Left renal cortex interstitium (tissue), 4 donors: ENCODE measurements around the gene KCNK5. TPM values are rescaled to one million over a fixed set of nuclear protein-coding genes. Genes with fewer than 3 reads are reported as not detected.

Source experiments
- DNase-seq, 4 donors: peaks; one replicate each; pipeline ENCODE4 v3.0.0-alpha.2; 2013; ENCODE audit warnings: low read depth in 4 of 4, low spot score in 2 of 4, missing footprints in 1 of 4
- polyA plus RNA-seq, 4 donors: library from polyadenylated mRNA; unstranded; fragments of 120-200 nt; gene quantifications; one replicate each; pipeline ENCODE4 v1.2.1, GENCODE V29; 2013; ENCODE audit not compliant: insufficient read length in 4 of 4

KCNK5 gene
- polyA plus RNA-seq, 4 donors, result 8.5 to 15.4 (median 12.0) TPM

GRCh38 chr6:39247667-39248194 lies 18.5 kb upstream of the KCNK5 start:
- no peak for DNase-seq

DNA sequence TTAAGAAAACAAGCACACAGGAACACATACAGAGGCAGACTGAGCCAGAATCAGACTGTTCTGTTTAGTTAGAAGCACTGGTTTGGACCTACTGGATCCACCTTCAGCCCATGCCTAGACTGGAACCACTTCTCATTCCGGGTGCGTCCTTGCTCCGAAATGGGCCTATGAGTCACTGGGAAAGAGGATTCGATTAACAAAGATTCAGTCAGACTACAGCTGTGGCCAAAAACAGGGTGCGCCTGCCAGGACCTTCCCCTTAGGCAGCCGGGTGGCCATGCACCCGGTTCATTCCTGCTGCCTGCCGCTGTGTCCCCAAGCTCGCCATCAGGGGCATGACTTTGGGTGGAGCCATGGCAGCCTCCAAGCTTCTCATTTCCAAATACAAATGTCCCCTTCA lies 14.5 kb upstream of the KCNK5 start:
- DNase-seq, result no peak

GRCh38 chr6:39240155-39240757 lies 11.0 kb upstream of the KCNK5 start:
- no peak for DNase-seq

DNA sequence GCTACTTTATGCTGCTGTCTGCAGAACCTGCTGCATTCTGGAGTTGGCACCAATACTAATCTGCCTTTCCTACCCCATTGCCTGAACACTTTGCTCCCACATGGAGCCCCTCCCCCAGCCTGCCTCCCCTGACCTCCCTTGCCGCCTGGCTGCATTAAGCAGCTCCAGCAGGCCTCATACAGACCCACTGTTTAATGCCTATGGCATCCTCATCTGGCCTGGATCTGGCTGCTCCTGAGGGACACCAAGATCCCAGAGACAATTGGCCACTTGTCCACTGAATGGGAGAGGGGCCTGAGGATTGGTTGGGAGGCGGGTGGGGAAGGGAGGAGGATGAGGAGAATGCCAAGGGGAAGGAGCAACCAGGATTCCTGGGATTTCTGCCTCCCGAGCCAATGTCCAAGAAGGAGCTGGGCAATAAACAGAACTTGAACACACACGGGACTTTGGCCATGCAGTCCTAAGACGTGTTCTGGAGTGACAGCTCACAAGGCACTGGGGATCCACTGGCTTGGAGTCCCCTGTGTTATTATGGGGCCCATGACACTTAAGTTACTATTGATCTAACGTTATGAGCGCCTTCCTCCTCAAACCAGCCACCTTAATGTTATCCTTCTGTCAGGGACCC lies 10.4 kb upstream of the KCNK5 start:
- no peak for DNase-seq

DNA sequence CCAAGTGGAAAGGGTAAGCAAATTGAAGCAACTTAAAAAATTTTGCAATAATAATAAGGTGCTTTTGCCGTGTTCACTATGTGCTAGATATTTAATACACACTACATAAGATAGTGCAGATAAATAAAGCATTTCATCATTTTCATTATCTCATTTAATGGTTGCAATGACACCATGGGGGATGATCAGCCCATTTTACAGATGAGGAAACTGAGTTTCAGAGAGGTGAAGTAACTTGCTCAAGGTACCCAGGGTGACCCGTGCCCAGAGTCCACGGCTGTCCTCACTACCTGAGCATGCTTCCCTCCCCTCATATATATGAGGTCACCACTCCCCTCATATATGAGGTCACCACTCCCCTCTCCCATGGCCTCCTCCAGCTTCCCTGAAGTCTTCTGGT lies 7.5 kb upstream of the KCNK5 start:
- DNase-seq, result no peak

DNA sequence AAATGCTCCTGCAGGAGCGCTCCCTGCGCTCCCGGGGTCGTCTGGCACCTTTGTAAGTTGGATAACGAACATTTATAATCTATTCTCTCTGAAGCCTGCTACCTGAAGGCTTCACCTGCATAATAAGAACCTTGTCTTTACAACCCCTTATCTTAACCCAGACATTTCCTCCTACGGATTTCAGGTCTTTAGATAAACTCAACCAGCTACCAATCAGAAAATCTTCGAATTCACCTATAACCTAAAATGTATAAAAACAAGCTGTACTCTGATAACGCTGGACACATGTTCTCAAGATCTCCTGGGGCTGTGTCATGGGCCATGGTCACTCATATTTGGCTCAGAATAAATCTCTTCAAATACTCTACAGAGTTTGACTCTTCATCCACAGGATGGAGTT lies 4.1 kb upstream of the KCNK5 start:
- DNase-seq, result no peak

GRCh38 chr6:39231521-39232243 lies 2.4 kb upstream of the KCNK5 start:
- no peak for DNase-seq

DNA sequence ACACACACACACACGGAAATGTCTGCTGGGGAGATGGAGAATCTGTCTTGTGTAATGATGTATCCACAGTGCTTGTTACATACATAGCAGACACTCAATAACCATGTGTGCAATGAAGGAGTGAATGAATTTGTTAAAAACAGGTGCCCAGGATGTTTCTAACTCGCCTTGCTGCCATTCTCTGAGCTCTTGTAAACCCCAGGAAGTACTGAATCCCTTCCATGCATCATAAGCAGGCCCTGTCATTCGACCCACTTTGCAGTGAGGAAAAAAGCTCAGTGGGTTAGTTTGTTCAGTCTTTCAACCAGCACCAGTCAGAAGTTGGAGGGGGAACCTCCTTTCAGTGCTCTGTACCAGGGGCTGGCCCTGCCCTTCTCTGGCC lies 1.4 kb upstream of the KCNK5 start:
- no peak for DNase-seq

DNA sequence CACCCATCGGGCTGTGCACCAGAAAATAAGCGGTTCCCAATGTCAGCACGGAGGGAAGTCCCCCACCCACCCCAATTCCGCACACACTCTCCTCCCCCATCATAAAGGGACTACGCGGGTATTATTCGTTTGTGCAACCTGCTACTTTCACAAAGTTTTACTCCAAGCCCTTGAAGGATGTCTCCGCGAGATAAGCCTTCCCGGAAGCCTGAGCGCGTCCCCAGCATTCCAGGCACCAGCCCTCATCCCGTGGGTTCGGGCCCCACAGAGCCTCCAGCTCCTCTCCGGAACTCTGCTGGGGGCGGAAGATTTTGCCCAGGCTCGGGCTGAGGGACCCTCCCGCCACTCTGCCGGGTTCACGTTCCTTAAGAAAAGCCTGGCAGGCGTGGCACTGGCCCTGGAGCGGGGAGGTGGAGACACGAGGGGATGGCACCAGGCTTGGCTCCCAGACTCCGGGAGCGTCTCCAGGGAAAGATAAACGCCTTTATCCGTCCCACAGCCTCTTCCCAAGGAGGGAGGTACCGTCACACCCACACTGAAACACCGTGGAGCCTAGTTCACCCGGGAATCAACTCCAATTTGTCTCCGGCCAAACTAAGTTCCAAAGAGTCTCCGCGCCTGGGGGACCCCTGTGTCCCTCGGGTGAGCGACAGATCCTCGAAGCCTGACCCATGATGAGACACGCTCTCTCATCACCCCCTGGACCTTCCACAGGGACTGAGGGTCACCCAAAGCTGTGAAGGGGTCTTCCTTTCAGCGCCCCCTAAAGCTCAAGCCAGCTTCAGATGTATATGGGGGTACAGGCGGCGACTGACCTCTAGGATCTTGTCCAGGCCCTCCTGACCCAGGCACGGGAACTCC lies 934 bp downstream of the KCNK5 start:
- no peak for DNase-seq

- no peak for DNase-seq
Observed at GRCh38 chr6:39227476-39227875, 1.8 kb downstream of the KCNK5 start.

- DNase-seq, result no peak
Observed at GRCh38 chr6:39226639-39227329, 2.5 kb downstream of the KCNK5 start.

DNA sequence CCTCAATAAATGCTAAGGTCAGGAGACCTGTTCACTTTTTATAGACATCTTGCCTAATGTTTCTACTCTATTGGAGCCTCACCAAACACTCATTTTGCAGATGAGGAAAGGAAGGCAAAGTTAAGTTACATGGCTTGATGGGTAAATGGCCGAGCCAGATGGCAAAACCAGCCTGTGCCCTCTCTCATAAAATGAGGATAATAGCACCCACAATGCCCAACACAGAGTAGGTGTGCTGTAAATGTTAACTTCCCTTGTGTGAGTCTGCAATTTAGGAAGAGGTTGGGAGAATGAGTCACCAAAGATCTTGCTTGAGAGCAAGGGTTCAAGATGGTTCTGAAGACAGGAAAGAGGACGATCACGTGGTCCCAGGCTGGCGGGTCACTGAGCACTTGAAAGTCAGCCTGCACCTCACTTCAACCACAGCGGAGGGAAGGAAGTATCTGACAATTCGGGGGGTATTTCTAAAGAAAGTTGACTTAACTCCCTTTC lies 3.3 kb downstream of the KCNK5 start:
- no peak for DNase-seq

DNA sequence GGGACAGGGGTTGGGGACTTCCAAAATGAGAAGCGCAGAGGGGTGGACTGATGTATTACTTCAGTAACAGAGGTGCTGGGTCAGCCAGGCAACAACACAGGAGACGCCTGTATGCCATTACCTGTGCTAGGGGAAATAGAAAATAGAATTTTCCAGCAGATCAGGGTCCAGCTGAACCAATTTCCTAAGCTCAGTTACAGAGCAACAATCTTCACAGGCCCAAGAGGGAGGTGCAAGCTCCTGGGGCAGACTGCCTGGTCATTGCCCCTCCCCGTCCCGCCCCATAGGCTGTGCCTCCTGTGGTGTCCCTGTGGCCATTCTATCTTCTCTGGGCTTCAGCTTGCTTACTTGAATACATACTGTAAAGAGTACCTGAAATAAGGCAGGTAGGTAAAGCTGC lies 3.7 kb downstream of the KCNK5 start:
- DNase-seq, result no peak

DNA sequence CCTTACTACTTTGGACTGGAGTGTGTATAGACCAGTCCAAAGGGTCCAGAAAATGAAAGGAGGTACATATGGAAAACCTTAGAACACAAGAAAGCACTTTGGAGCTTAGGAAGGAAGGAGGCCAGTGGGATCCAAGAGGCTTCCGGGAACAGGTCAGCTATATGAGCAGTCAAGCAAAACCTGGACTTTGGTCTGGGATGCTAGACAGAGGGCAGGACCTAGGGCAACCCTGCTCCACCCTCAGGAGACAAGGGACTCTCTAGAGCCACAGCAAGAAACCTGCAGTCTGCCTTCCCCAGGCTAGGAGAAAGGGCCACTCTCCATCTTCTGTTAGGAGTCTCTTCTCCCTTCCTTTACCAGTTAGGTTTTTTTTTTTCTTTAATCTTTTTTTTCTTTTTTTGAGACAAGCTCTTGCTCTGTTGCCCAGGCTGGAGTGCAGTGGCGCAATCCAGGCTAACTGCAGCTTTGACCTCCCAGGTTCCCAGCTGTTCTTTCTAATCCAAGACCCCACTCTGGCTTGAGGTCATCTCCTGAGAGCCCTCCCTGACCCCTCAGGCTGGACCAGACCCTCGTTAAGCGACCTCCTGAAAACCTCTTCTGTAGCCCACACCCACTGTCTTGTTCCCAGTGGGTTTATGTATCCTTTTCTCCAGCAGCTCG lies 4.6 kb downstream of the KCNK5 start:
- DNase-seq, result no peak

GRCh38 chr6:39224011-39224410 lies 5.3 kb downstream of the KCNK5 start:
- no peak for DNase-seq

DNA sequence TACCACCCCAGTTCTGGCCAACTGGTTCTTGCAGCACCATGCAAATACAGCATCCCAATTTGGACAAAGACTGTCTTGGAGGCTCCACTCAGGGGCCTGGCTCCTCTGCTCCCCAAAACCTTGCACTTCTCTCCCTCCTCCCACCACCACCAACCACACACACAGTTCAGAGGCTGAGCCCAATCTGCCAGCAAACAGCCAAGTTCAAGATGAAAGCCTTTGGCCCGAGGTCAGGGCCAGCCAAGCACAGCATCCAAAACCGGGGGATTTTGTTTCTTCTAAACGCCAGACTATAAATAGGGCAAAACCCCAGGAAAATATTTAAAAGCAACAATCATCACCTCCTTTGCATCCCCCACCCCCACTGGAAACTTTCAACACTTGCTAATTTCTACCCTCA lies 5.7 kb downstream of the KCNK5 start:
- DNase-seq, result no peak

DNA sequence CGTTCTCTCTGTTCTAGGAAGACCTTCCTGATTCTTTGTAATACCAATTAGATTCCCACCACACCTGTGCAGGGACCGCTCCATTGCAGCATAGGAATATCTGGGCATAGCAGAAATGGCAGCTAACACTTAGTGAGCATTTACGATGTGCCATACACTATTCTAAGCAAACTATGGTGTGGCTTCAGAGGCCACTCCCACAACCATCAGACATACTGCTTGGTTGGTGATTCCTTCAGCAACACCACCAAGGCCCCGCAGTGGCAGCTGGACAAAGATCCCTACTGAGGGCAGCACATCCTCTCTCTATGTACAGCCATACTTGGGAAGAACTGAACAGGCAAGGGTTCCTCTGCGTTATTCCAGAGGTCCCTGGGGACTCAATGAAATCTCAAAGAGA lies 6.2 kb downstream of the KCNK5 start:
- DNase-seq, result no peak

GRCh38 chr6:39221779-39222641 lies 7.3 kb downstream of the KCNK5 start:
- no peak for DNase-seq

GRCh38 chr6:39221115-39221514 lies 8.2 kb downstream of the KCNK5 start:
- no peak for DNase-seq
